Measurements from ENCODE around the gene RRP9.

- TF ChIP-seq EZH2 (IDR thresholded peaks at IDR 0.05; ENCODE audit: borderline replicate concordance, insufficient read depth, low read depth, low read length, poor library complexity, severe bottlenecking) (no peak), CTCF (IDR thresholded peaks at IDR 0.05) (no peak)
Measured at GRCh38 chr3:51930439-51930838, 11.3 kb downstream of the RRP9 start.

All from B cell (primary cell).